ENCODE results near the gene PLD2. TPM values are rescaled to one million over a fixed set of nuclear protein-coding genes. Genes with fewer than 3 reads are reported as not detected.
"Not testable (repeated sequence)": the region's sequence is repeated elsewhere in the genome, so short reads cannot be mapped to it uniquely, and the experiment has no call there.

Gene PLD2
- total and polyA plus RNA-seq, 5 experiments from 2014 or later, result 1.1 to 27.9 (median 1.9) TPM

DNA sequence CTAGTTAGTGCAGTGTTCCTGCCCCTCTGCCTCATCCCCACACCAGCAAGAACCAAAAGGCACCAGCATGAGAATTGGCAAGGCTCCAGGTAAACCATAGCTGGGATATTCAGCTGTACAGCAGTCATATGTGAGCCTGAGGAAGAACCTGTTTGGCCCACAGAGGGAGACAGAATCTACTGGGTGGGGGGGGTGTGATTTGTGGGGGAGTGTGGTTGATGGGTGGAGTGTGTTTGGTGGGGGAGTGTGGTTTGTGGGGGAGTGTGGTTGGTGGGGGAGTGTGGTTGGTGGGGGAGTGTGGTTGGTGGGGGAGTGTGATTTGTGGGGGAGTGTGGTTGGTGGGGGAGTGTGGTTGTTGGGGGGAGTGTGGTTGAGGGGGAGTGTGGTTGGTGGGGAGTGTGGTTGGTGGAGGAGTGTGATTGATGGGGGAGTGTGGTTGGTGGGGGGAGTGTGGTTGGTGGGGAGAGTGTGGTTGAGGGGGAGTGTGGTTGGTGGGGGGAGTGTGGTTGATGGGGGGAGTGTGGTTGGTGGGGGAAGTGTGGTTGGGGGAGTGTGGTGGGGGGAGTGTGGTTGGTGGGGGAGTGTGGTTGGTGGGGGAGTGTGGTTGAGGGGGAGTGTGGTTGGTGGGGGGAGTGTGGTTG is 45.7 kb downstream of the PLD2 start:
- peaks cover 33 to 65% (median 38%) of the 10 kb centered on the region in 4 donors for H3K4me1 Mint-ChIP-seq
- H3K4me3 Mint-ChIP-seq, result peak overlapping the region in 5 of 10 donors; percentile 0 to 55 (median 5)
- ATAC-seq (peak; percentile 66 to 75), DNase-seq (peak in 7 of 10 donors; percentile 15 to 48 (median 40))
- POLR2A ChIA-PET, result no interaction called here
- peak overlapping the region in 8 of 10 donors; percentile 7 to 94 (median 59) for H3K27ac Mint-ChIP-seq
- H3K27me3 Mint-ChIP-seq, result no peaks in the 10 kb centered on the region
- peaks cover 0 to 8% (median 0%) of the 10 kb centered on the region in 9 donors for H3K9me3 Mint-ChIP-seq
- peaks cover 4 to 14% (median 10%) of the 10 kb centered on the region in 3 donors for H3K36me3 Mint-ChIP-seq

DNA sequence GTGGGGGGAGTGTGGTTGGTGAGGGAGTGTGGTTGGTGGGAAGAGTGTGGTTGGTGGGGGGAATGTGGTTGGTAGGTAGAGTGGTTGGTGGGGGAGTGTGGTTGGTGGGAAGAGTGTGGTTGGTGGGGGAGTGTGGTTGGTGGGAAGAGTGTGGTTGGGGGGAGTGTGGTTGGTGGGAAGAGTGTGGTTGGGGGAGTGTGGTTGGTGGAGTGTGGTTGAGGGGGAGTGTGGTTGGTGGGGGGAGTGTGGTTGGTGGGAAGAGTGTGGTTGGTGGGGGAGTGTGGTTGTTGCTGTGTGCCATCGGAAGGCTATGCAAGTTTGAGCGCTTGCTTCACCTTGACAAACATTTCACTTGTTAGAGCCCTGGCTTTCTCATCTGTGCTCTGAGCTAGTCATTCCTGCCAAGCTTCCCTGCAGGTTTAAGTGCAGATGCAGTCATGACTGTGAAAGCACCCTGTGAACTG is 46.3 kb downstream of the PLD2 start:
- peaks cover 4 to 15% (median 10%) of the 10 kb centered on the region in 3 donors for H3K36me3 Mint-ChIP-seq
- POLR2A ChIA-PET, result no interaction called here
- no peaks in the 10 kb centered on the region for H3K27me3 Mint-ChIP-seq
- peak overlapping the region in 6 of 10 donors; percentile 7 to 94 (median 38) for H3K27ac Mint-ChIP-seq
- H3K4me1 Mint-ChIP-seq, result peaks cover 33 to 66% (median 38%) of the 10 kb centered on the region in 4 donors
- DNase-seq (peak in 7 of 10 donors; percentile 11 to 65 (median 29)), ATAC-seq (peak; percentile 53 to 65)
- peak overlapping the region in 4 of 10 donors; percentile 17 to 55 (median 25) for H3K4me3 Mint-ChIP-seq
- H3K9me3 Mint-ChIP-seq, result peaks cover 0 to 8% (median 0%) of the 10 kb centered on the region in 9 donors

GRCh38 chr17:4854111-4854681 is 47.2 kb downstream of the PLD2 start:
- peaks cover 33 to 66% (median 39%) of the 10 kb centered on the region in 4 donors for H3K4me1 Mint-ChIP-seq
- H3K27ac Mint-ChIP-seq, result peak overlapping the region in 4 of 10 donors; percentile 53 to 94 (median 56)
- POLR2A ChIA-PET, result no interaction called here

GRCh38 chr17:4856271-4856936 is 49.5 kb downstream of the PLD2 start:
- ATAC-seq, result no peak
- Mint-ChIP-seq H3K27me3 (no peaks in the 10 kb centered on the region), H3K4me1 (peaks cover 18 to 52% (median 26%) of the 10 kb centered on the region in 4 donors)

More at GRCh38 chr17:4854111-4854681, 47.2 kb downstream of the PLD2 start:
- peaks cover 0 to 8% (median 0%) of the 10 kb centered on the region in 9 donors for H3K9me3 Mint-ChIP-seq
- peaks cover 4 to 18% (median 12%) of the 10 kb centered on the region in 3 donors for H3K36me3 Mint-ChIP-seq
- no peak for DNase-seq
- peak overlapping the region in 2 of 10 donors; percentile 10 to 22 for H3K4me3 Mint-ChIP-seq
- ATAC-seq, result no peak
- H3K27me3 Mint-ChIP-seq, result no peaks in the 10 kb centered on the region

GRCh38 chr17:4856937-4857314 is 50.0 kb downstream of the PLD2 start:
- Mint-ChIP-seq H3K4me3 (peak overlapping the region in 1 of 10 donors; percentile 41), H3K27me3 (no peaks in the 10 kb centered on the region)

More at GRCh38 chr17:4856271-4856936, 49.5 kb downstream of the PLD2 start:
- H3K36me3 Mint-ChIP-seq, result peaks cover 8 to 21% (median 19%) of the 10 kb centered on the region in 3 donors
- DNase-seq, result no peak
- POLR2A ChIA-PET, result no interaction called here
- H3K27ac Mint-ChIP-seq, result peak overlapping the region in 3 of 10 donors; percentile 32 to 53 (median 41)
- peaks cover 0 to 8% (median 0%) of the 10 kb centered on the region in 9 donors for H3K9me3 Mint-ChIP-seq
- H3K4me3 Mint-ChIP-seq, result no peak overlapping the region

DNA sequence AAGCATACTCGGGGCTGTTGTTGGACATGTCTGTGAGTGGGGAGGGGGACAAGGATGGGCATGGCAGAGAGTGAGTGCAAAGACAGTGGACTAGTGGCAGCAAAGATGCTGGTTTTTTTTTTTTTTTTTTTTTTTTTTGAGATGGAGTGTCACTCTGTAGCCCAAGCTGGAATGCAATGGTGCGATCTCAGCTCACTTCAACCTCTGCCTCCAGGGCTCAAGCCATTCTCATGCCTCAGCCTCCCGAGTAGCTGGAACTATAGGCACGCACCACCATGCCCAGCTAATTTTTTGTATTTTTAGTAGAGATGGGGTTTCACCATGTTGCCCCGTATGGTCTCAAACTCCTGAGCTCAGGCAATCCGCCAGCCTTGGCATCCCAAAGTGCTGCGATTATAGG is 50.4 kb downstream of the PLD2 start:
- H3K27me3 Mint-ChIP-seq, DNase-seq, ATAC-seq, POLR2A ChIA-PET, H3K9me3 Mint-ChIP-seq: not testable (repeated sequence)
- Mint-ChIP-seq H3K36me3 (peaks cover 8 to 21% (median 19%) of the 10 kb centered on the region in 3 donors), H3K27ac (peak overlapping the region in 1 of 10 donors; percentile 42), H3K4me3 (peak overlapping the region in 1 of 10 donors; percentile 41), H3K4me1 (peaks cover 13 to 43% (median 21%) of the 10 kb centered on the region in 4 donors)

More at GRCh38 chr17:4856937-4857314, 50.0 kb downstream of the PLD2 start:
- POLR2A ChIA-PET, result no interaction called here
- DNase-seq (no peak), ATAC-seq (no peak)
- H3K36me3 Mint-ChIP-seq, result peaks cover 8 to 21% (median 19%) of the 10 kb centered on the region in 3 donors
- H3K9me3 Mint-ChIP-seq, result peaks cover 0 to 7% (median 0%) of the 10 kb centered on the region in 9 donors
- peak overlapping the region in 1 of 10 donors; percentile 32 for H3K27ac Mint-ChIP-seq
- H3K4me1 Mint-ChIP-seq, result peaks cover 16 to 47% (median 25%) of the 10 kb centered on the region in 4 donors

DNA sequence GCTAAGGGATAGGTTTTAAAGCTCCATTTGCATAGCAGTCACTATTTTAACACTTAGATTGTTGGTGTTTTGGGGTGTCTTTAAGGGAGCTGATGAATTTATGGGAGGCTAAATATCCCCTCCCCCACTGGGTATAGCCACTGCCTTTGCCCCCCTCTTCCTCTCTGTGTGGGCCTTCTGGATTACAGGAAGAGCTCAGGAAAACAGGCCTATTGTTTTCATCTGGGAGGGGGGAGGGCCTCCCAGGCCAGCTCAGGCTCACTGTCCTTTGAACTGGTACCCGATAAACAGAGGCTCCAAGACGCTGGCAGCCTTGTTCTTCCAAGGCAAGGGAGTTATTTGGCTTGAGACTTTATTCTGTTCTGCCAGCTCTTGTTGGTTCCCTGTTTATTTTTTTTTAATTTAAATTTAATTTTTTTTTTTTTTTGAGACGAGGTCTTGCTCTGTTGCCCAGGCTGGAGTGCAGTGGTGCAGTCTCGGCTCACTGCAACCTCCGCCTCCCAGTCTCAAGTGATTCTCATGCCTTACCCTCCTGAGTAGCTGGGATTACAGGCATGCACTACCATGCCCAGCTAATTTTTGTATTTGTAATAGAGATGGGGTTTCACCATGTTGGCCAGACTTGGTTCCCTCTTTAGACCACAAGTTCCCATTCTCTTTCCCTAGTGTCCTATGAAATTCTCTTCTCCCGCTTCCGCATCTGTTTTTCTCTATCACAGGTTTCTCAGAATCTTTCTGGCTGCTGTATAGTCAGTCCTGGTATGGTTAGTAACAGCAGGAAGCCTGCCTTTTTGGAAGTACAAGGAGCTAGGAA is 51.3 kb downstream of the PLD2 start:
- no peak overlapping the region for H3K4me3 Mint-ChIP-seq
- DNase-seq (no peak), ATAC-seq (no peak)
- H3K9me3 Mint-ChIP-seq, result no peaks in the 10 kb centered on the region
- POLR2A ChIA-PET, result interaction anchor here (0.6 to 0.7 kb wide), 3 partner anchors 160 to 668 kb away, joined by 3 to 5 read pairs (median 3); no protein-coding TSS in a partner anchor
- H3K27me3 Mint-ChIP-seq, result no peaks in the 10 kb centered on the region
- no peak overlapping the region for H3K27ac Mint-ChIP-seq
- H3K36me3 Mint-ChIP-seq, result peaks cover 8 to 21% (median 19%) of the 10 kb centered on the region in 3 donors
- peaks cover 12 to 41% (median 19%) of the 10 kb centered on the region in 4 donors for H3K4me1 Mint-ChIP-seq

DNA sequence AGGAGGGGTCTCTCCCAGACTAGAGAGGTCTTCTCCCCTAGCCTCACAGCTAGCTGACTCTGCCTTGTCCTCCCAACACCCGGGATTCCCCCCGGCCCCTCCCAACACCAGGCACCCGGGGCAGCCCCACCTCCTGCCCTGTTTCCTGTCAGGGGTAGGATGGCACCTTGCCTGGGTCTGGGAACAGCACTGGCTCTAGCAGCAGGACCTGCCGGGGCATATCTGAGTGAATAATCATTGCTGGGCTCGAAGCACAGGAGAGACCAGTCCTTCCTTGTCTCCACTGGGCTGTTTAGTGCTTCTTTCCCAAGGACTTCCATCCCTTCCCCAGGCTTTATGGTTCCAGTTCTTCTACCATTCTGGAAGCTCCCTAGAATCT is 51.9 kb downstream of the PLD2 start:
- ATAC-seq (no peak), DNase-seq (no peak)
- Mint-ChIP-seq H3K9me3 (no peaks in the 10 kb centered on the region), H3K4me3 (no peak overlapping the region), H3K36me3 (peaks cover 8 to 21% (median 19%) of the 10 kb centered on the region in 3 donors), H3K4me1 (peaks cover 12 to 35% (median 16%) of the 10 kb centered on the region in 4 donors), H3K27me3 (no peaks in the 10 kb centered on the region), H3K27ac (no peak overlapping the region)
- POLR2A ChIA-PET, result interaction anchor here (0.7 kb wide), 1 partner anchor 195 kb away, joined by 5 read pairs; no protein-coding TSS in a partner anchor

DNA sequence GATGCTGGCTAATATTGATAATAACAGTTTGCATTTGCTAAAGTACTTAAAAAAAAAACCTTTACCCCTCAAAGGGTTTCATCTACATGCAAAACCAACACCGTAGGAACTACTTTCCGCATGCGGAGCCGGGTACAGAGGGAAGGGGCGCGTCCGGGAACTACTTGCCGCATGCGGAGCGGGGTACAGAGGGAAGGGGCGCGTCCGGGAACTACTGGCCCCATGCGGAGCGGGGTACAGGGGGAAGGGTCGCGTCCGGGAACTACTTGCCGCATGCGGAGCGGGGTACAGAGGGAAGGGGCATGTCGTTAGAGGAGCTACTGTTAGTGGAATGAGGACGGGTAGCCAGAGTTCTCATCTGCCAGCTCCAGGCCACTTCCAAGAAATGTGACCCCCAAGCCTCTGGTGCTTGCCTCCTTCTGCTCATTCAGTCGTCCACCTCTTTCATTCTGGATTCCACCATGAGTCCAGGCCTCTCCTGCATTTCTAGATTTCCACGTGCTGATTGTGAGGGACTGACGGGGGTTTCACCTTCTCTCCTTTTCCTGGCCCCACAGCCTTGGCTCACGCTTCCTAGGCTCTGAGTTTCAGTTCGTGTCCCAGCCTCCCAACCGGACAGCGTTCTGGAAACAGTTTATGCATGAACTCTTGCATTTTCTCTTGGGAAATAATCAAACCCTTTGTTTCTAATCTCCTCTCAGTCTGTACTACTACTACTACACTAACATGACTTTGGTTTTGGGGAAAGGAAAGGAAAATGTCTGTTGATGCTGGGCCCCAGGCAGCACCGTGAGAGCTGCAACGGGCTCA is 53.1 kb downstream of the PLD2 start:
- DNase-seq, result no peak

GRCh38 chr17:4860651-4861050 is 53.7 kb downstream of the PLD2 start:
- peaks cover 8 to 25% (median 10%) of the 10 kb centered on the region in 4 donors for H3K4me1 Mint-ChIP-seq
- no peak overlapping the region for H3K4me3 Mint-ChIP-seq
- H3K27me3 Mint-ChIP-seq, result no peaks in the 10 kb centered on the region
- no peak overlapping the region for H3K27ac Mint-ChIP-seq
- H3K9me3 Mint-ChIP-seq, result no peaks in the 10 kb centered on the region
- DNase-seq, result no peak
- POLR2A ChIA-PET, result no interaction called here
- no peak for ATAC-seq
- peaks cover 4 to 22% (median 17%) of the 10 kb centered on the region in 3 donors for H3K36me3 Mint-ChIP-seq

More for the DNA sequence above, 53.1 kb downstream of the PLD2 start:
- Mint-ChIP-seq H3K4me3 (no peak overlapping the region), H3K27ac (no peak overlapping the region), H3K27me3 (no peaks in the 10 kb centered on the region), H3K36me3 (peaks cover 4 to 21% (median 17%) of the 10 kb centered on the region in 3 donors), H3K9me3 (no peaks in the 10 kb centered on the region), H3K4me1 (peaks cover 8 to 25% (median 10%) of the 10 kb centered on the region in 4 donors)
- POLR2A ChIA-PET, result no interaction called here
- no peak for ATAC-seq

GRCh38 chr17:4861052-4861451 is 54.1 kb downstream of the PLD2 start:
- Mint-ChIP-seq H3K4me3 (no peak overlapping the region), H3K4me1 (peaks cover 9 to 23% (median 11%) of the 10 kb centered on the region in 4 donors), H3K27ac (no peak overlapping the region), H3K36me3 (peaks cover 4 to 24% (median 17%) of the 10 kb centered on the region in 3 donors), H3K27me3 (no peaks in the 10 kb centered on the region), H3K9me3 (no peaks in the 10 kb centered on the region)
- ATAC-seq (no peak), DNase-seq (no peak)
- POLR2A ChIA-PET, result no interaction called here

All from naive thymus-derived CD8-positive, alpha-beta T cell (primary cell).